Astrocyte (in vitro differentiated cells and primary cell): ENCODE measurements around the gene ALCAM.

Experiments used
- EZH2 ChIP-seq: IDR thresholded peaks from 2 replicates; pipeline ENCODE4 v1.6.1; 2012; ENCODE audit warnings: mild to moderate bottlenecking, low read length, inconsistent platforms; ENCODE audit not compliant: insufficient read depth
- TF ChIP-seq, protein P1 (sequence below): IDR thresholded peaks from 2 replicates; pipeline ENCODE4 v1.5.1; 2011; ENCODE audit warnings: low read depth, mild to moderate bottlenecking, inconsistent platforms, low read length, moderate library complexity; ENCODE audit not compliant: insufficient read depth

DNA sequence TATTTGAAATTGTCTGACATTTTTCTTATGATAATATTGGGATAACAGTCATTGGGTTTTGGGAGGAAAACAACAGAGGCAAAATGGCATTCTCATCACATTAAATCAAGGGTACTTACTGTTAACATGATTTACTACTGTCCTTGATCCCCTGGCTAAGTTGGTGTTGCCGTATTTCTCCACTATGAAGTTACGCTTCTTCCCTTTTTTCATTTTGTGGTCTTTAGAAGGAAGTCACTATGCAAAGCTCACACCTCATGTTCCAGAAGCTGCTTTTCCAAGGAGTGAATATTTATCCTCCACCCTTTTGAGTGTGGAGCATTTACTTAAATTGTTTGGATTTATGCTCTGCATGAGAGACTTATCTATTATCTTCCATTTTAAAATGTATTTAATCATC lies 63.7 kb downstream of the ALCAM start:
- TF ChIP-seq, protein P1, sequence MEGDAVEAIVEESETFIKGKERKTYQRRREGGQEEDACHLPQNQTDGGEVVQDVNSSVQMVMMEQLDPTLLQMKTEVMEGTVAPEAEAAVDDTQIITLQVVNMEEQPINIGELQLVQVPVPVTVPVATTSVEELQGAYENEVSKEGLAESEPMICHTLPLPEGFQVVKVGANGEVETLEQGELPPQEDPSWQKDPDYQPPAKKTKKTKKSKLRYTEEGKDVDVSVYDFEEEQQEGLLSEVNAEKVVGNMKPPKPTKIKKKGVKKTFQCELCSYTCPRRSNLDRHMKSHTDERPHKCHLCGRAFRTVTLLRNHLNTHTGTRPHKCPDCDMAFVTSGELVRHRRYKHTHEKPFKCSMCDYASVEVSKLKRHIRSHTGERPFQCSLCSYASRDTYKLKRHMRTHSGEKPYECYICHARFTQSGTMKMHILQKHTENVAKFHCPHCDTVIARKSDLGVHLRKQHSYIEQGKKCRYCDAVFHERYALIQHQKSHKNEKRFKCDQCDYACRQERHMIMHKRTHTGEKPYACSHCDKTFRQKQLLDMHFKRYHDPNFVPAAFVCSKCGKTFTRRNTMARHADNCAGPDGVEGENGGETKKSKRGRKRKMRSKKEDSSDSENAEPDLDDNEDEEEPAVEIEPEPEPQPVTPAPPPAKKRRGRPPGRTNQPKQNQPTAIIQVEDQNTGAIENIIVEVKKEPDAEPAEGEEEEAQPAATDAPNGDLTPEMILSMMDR: no peak
- no peak for TF ChIP-seq EZH2
